Transverse colon (tissue), 4 donors: Measurements from ENCODE around the gene BMS1.

Experiments used
- CTCF ChIP-seq, 5 experiments: fragments of 200-600 bp in 3 of 5; fragments of 450-650 bp in 2 of 5; sonication (generic) in 3 of 5; IDR thresholded peaks; 1 replicate in 2 of 5; 2 replicates in 3 of 5; pipeline ENCODE4 v1.5.1; 2016 to 2017; ENCODE audit warnings: antibody characterized with exemption in 5 of 5, inconsistent platforms in 3 of 5, mild to moderate bottlenecking in 2 of 5, moderate library complexity in 1 of 5
- POLR2A ChIP-seq: fragments of 450-650 bp; IDR thresholded peaks from one replicate; pipeline ENCODE4 v1.6.1; 2016; ENCODE audit warnings: antibody characterized with exemption, mild to moderate bottlenecking, moderate library complexity
- POLR2AphosphoS5 ChIP-seq, 3 donors: sonication (generic); formaldehyde crosslinking; IDR thresholded peaks; one replicate each; pipeline ENCODE4 v1.6.1; 2016; ENCODE audit warnings: antibody characterized with exemption in 3 of 3

DNA sequence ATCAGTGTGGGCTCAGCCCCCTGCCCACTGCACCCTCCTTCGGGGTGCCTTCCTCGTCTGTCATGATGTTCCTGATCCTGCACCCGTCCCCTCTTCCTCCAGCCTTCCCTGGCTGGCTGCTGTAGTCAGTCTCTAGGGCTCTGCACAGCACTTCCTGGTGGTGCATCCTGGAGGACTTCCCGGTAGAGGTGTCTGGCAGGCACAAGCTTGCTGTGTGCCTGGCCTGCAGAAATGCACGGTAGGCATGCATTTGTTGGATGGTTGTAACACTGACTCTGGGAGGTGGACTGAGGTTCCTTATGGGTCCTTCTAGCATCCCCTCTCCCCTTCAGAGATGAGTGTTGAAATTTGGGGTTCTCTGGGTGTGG lies 92.8 kb downstream of the BMS1 start:
- TF ChIP-seq POLR2A, result no peak
- TF ChIP-seq POLR2AphosphoS5 (IDR thresholded peaks at IDR 0.05), result no peak
- TF ChIP-seq CTCF (IDR thresholded peaks at IDR 0.05), result no peak
